ENCODE measurements around the gene CHRM1. TPM values are rescaled to one million over a fixed set of nuclear protein-coding genes. Genes with fewer than 3 reads are reported as not detected.

CHRM1 gene
- total RNA-seq, 4 donors from 2014 or later: 0.33 to 0.40 TPM; not detected in 2

- Histone ChIP-seq H3K27ac (replicated peaks in 1 of 4) (no peak overlapping the region), H3K4me3 (no peak overlapping the region), H3K4me1 (peaks cover 3 to 5% (median 4%) of the 10 kb centered on the region in 4 donors), H3K27me3 (peaks cover 0 to 2% (median 0%) of the 10 kb centered on the region in 4 donors), H3K36me3 (no peaks in the 10 kb centered on the region), H3K9me3 (no peaks in the 10 kb centered on the region)
- WGBS: 100% methylated on average over 1 of the region's 1 CpG
- DNase-seq (ENCODE audit: extremely low spot score): no peak
- TF ChIP-seq POLR2A (IDR thresholded peaks at IDR 0.05; ENCODE audit: low read depth): no peak
- TF ChIP-seq POLR2AphosphoS5 (IDR thresholded peaks at IDR 0.05): no peak
- no peak for TF ChIP-seq EP300 (IDR thresholded peaks at IDR 0.05)
- intact Hi-C loops (cut with DNase I): no loop called here
These were observed 6.7 kb downstream of the CHRM1 start for GRCh38 chr11:62914416-62914815.

- Histone ChIP-seq H3K27ac (replicated peaks in 1 of 4) (no peak overlapping the region), H3K9me3 (no peaks in the 10 kb centered on the region), H3K4me3 (no peak overlapping the region), H3K27me3 (no peaks in the 10 kb centered on the region), H3K36me3 (no peaks in the 10 kb centered on the region), H3K4me1 (peaks cover 12 to 17% (median 14%) of the 10 kb centered on the region in 4 donors)
- no peak for TF ChIP-seq CTCF (IDR thresholded peaks at IDR 0.05)
- TF ChIP-seq POLR2AphosphoS5 (IDR thresholded peaks at IDR 0.05): no peak
- no peak for TF ChIP-seq POLR2A (IDR thresholded peaks at IDR 0.05; ENCODE audit: low read depth)
- TF ChIP-seq EP300 (IDR thresholded peaks at IDR 0.05): no peak
- DNase-seq (ENCODE audit: extremely low spot score): no peak
- WGBS: 96% methylated on average over 3 of the region's 3 CpGs
- intact Hi-C loops (cut with DNase I): no loop called here
These were observed 8.9 kb downstream of the CHRM1 start for GRCh38 chr11:62912268-62912667.

GRCh38 chr11:62911137-62912130 lies 9.7 kb downstream of the CHRM1 start:
- Histone ChIP-seq H3K4me1 (peaks cover 12 to 18% (median 14%) of the 10 kb centered on the region in 4 donors), H3K36me3 (no peaks in the 10 kb centered on the region), H3K4me3 (no peak overlapping the region), H3K27ac (replicated peaks in 1 of 4) (no peak overlapping the region), H3K27me3 (no peaks in the 10 kb centered on the region), H3K9me3 (no peaks in the 10 kb centered on the region)
- DNase-seq (ENCODE audit: extremely low spot score): no peak
- WGBS: 86% methylated on average over 13 of the region's 14 CpGs
- intact Hi-C loops (cut with DNase I): no loop called here
- no peak for TF ChIP-seq POLR2AphosphoS5 (IDR thresholded peaks at IDR 0.05)
- TF ChIP-seq POLR2A (IDR thresholded peaks at IDR 0.05; ENCODE audit: low read depth): no peak
- TF ChIP-seq EP300 (IDR thresholded peaks at IDR 0.05): no peak
- TF ChIP-seq CTCF (IDR thresholded peaks at IDR 0.05): no peak

GRCh38 chr11:62910141-62910882 lies 10.9 kb downstream of the CHRM1 start:
- Histone ChIP-seq H3K27me3 (no peaks in the 10 kb centered on the region), H3K27ac (replicated peaks in 1 of 4) (no peak overlapping the region), H3K4me3 (no peak overlapping the region), H3K36me3 (no peaks in the 10 kb centered on the region), H3K4me1 (peaks cover 12 to 27% (median 25%) of the 10 kb centered on the region in 4 donors), H3K9me3 (no peaks in the 10 kb centered on the region)
- WGBS: 95% methylated on average over 22 of the region's 27 CpGs
- DNase-seq (ENCODE audit: extremely low spot score): no peak
- TF ChIP-seq POLR2A (IDR thresholded peaks at IDR 0.05; ENCODE audit: low read depth) (no peak), CTCF (IDR thresholded peaks at IDR 0.05) (no peak), POLR2AphosphoS5 (IDR thresholded peaks at IDR 0.05) (no peak), EP300 (IDR thresholded peaks at IDR 0.05) (no peak)
- intact Hi-C loops (cut with DNase I): no loop called here
